Mammary epithelial cell (primary cell): Measurements from ENCODE around the gene TBC1D12.

ENCODE experiments used
- CTCF ChIP-seq, 2 donors: IDR thresholded peaks in 1 of 2; conservative IDR thresholded peaks in 1 of 2; 2 replicates each; pipeline ENCODE4 v1.5.1; 2011 to 2012; ENCODE audit warnings: inconsistent platforms in 2 of 2, low read length in 2 of 2, mild to moderate bottlenecking in 2 of 2, control low read depth in 1 of 2, low read depth in 1 of 2; ENCODE audit not compliant: insufficient read depth in 1 of 2; ENCODE audit errors: extremely low read depth in 1 of 2
- EZH2 ChIP-seq: IDR thresholded peaks from 2 replicates; pipeline ENCODE4 v1.6.1; 2012; ENCODE audit warnings: low read length, inconsistent platforms, borderline replicate concordance

DNA sequence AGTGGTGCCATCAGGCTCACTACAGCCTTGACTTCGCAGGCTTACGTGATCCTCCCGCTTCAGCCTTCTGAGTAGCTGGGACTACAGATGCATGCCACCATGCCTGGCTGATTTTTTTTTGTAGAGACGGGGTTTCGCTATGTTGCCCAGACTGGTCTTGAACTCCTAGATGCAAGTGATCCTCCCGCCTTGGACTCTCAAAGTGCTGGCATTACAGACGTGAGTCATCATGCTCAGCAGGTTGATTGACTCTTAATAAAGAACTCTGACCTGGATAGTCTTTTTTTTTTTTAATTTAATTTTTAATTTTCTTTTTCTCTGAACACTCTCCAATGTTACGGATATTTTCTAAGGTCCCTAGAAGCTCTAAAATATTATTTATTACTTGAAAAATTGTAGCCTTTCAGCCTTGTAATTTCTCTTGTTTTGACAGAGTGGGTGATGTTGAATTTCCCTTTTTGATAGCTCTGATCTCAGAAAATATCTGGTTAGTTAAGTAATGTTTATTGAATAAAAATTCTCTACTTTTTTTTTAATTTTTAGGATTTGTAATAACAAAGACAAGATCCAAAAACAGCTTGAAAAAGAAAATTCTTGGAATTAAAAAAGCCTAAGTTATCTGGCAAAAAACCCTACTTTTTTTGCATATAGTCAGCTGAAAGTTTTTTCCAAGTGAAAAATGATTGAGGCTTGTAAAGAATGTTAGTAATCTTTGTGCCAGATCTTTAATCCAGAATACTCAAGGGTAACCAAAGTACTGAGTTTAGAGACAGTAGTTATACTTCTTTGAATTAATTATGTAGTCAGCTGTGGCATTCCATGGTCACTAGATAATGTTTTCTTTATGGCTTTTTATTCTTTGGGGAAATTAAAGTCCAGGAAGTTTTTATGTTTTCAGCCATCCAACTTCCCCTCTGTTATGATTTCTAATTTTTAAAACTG, 26.7 kb downstream of the TBC1D12 start:
- no peak for TF ChIP-seq CTCF (conservative IDR thresholded peaks at IDR 0.05 in 1 of 2, IDR thresholded peaks at IDR 0.05 in 1 of 2; ENCODE audit: extremely low read depth in 1 of 2, insufficient read depth in 1 of 2, low read depth in 1 of 2, low read length in 2 of 2)
- TF ChIP-seq EZH2 = no peak
